HL-60 (cell line): ENCODE data around the gene RASSF5.

Experiments
- POLR2AphosphoS5 ChIP-seq: IDR thresholded peaks from 2 replicates; pipeline ENCODE4 v1.6.1; 2012; ENCODE audit warnings: low read depth
- TF ChIP-seq, protein P1 (sequence below): IDR thresholded peaks from one replicate; pipeline ENCODE4 v1.5.1; 2011; ENCODE audit warnings: low read length, control low read depth, inconsistent platforms; ENCODE audit not compliant: insufficient read depth

DNA sequence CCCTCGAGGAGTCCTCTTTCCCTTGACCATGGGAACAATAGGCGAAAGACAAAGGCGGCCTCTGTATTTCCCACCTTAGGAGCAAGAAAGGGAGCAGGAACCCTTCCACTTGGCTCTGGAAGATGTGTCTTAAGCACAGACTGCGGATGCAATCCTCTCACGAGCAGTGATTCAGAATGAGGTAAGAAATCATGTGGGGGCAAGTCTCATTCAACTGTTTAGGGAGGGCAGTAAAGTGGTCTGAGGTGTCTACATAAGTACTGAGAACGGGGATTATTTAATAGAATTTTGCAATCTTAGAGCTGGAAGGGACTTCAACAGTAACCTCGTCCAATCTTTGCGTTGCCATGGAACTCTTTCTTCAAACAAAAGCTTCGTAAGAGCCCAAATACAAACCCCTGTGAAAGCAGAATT, 126.4 kb downstream of the RASSF5 start:
- TF ChIP-seq, protein P1, sequence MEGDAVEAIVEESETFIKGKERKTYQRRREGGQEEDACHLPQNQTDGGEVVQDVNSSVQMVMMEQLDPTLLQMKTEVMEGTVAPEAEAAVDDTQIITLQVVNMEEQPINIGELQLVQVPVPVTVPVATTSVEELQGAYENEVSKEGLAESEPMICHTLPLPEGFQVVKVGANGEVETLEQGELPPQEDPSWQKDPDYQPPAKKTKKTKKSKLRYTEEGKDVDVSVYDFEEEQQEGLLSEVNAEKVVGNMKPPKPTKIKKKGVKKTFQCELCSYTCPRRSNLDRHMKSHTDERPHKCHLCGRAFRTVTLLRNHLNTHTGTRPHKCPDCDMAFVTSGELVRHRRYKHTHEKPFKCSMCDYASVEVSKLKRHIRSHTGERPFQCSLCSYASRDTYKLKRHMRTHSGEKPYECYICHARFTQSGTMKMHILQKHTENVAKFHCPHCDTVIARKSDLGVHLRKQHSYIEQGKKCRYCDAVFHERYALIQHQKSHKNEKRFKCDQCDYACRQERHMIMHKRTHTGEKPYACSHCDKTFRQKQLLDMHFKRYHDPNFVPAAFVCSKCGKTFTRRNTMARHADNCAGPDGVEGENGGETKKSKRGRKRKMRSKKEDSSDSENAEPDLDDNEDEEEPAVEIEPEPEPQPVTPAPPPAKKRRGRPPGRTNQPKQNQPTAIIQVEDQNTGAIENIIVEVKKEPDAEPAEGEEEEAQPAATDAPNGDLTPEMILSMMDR = no peak
- no peak for TF ChIP-seq POLR2AphosphoS5
